HepG2 (cell line): ENCODE measurements around the gene S100A12. TPM values are rescaled to one million over a fixed set of nuclear protein-coding genes. Genes with fewer than 3 reads are reported as not detected.

Experiments used
- ATAC-seq: fragments of 200-7000 bp; cut with Tn5 transposase; 3 replicates; pipeline ENCODE4 v1.9.1; 2020; ENCODE audit warnings: mild to moderate bottlenecking, moderate library complexity
- BruUV-seq: library from RNA; stranded (reverse); fragments of 400-500 nt; replicated peaks from 2 replicates; lab custom pipeline; 2021; lab: Mats Ljungman, UMichigan
- CTCF ChIA-PET: fragments of 300-600 bp; formaldehyde crosslinking; extraction: SDS; loops from one replicate; lab custom pipeline; 2021; ENCODE audit warnings: low total read pairs, inconsistent platforms, low intra/inter-chr PET ratio; lab: Yijun Ruan, JAX
- POLR2A ChIA-PET: fragments of 350-600 bp; sonication (Branson Sonifier 250); formaldehyde crosslinking; loops from one replicate; lab custom pipeline; 2020; ENCODE audit warnings: antibody characterized with exemption, inconsistent platforms; lab: Yijun Ruan, JAX
- DNase-seq: peaks from one replicate; pipeline ENCODE4 v3.0.0-alpha.2; 2015; ENCODE audit warnings: low spot score
- FAIRE-seq: peaks from 3 replicates; lab custom pipeline; 2011; peaks lifted over from hg19 to GRCh38; lab: Jason Lieb, UNC
- H2AFZ ChIP-seq: one replicate; pipeline ENCODE4 v1.6.1; 2011; ENCODE audit warnings: low read length, inconsistent platforms
- H3K27ac ChIP-seq: fragments of 300-600 bp; 3 replicates; pipeline ENCODE4 v1.8.0; 2011; ENCODE audit warnings: mixed run types, mild to moderate bottlenecking, mixed read lengths, low read length, inconsistent platforms; ENCODE audit not compliant: insufficient read depth; ENCODE audit errors: extremely low read length
- H3K27me3 ChIP-seq, 2 experiments: fragments of 200-600 bp in 1 of 2; 2 replicates in 1 of 2; 3 replicates in 1 of 2; pipeline versions ENCODE4 v1.6.0 to v1.8.0; 2011; ENCODE audit warnings: low read length in 2 of 2, mild to moderate bottlenecking in 2 of 2, moderate library complexity in 2 of 2, inconsistent platforms in 1 of 2; ENCODE audit not compliant: insufficient read depth in 2 of 2, control insufficient read depth in 1 of 2
- H3K36me3 ChIP-seq, 2 experiments: fragments of 200-600 bp in 1 of 2; replicated peaks in 1 of 2; 2 replicates in 1 of 2; 3 replicates in 1 of 2; pipeline versions ENCODE4 v1.5.1 to v1.8.0; 2011; ENCODE audit warnings: low read length in 2 of 2, inconsistent platforms in 1 of 2; ENCODE audit not compliant: insufficient read depth in 2 of 2, control insufficient read depth in 1 of 2
- H3K4me1 ChIP-seq: 2 replicates; pipeline ENCODE4 v1.5.1; 2012; ENCODE audit warnings: low read length, inconsistent platforms; ENCODE audit not compliant: insufficient read depth
- H3K4me2 ChIP-seq: 2 replicates; pipeline ENCODE4 v1.6.0; 2011; ENCODE audit warnings: low read depth, low read length, inconsistent platforms
- H3K4me3 ChIP-seq, 3 experiments: fragments of 200-600 bp in 1 of 3; sonication (generic), shearing (Covaris generic) in 1 of 3; replicated peaks in 1 of 3; 2 replicates each; pipeline ENCODE4 v1.5.1; 2011 to 2016; ENCODE audit warnings: low read length in 3 of 3, inconsistent platforms in 2 of 3, low read depth in 2 of 3, mild to moderate bottlenecking in 2 of 3, control low read depth in 1 of 3, mixed read lengths in 1 of 3; ENCODE audit not compliant: insufficient read depth in 1 of 3
- H3K79me2 ChIP-seq: one replicate; pipeline ENCODE4 v1.6.1; 2011; ENCODE audit warnings: low read length, inconsistent platforms; ENCODE audit not compliant: insufficient read depth
- H3K9ac ChIP-seq: 2 replicates; pipeline ENCODE4 v1.6.0; 2011; ENCODE audit warnings: mild to moderate bottlenecking, low read depth, low read length, inconsistent platforms; ENCODE audit not compliant: insufficient read depth
- H3K9me3 ChIP-seq: 2 replicates; pipeline ENCODE4 v1.5.1; 2012; ENCODE audit warnings: mild to moderate bottlenecking, low read length
- H4K20me1 ChIP-seq: 2 replicates; pipeline ENCODE4 v1.6.0; 2011; ENCODE audit warnings: inconsistent platforms, mild to moderate bottlenecking, low read length, moderate library complexity; ENCODE audit not compliant: insufficient read depth
- ARID3A ChIP-seq: IDR thresholded peaks from 2 replicates; pipeline ENCODE4 v1.6.1; 2012; ENCODE audit warnings: low read depth, low read length, improper control_type of control experiment
- MAFK ChIP-seq, 2 experiments: IDR thresholded peaks in 1 of 2; conservative IDR thresholded peaks in 1 of 2; 2 replicates each; pipeline ENCODE4 v1.6.1; 2011; ENCODE audit warnings: improper control_type of control experiment in 2 of 2, low read length in 2 of 2
- PAX8 ChIP-seq: sonication (generic); formaldehyde crosslinking; IDR thresholded peaks from 2 replicates; pipeline ENCODE4 v1.8.0; 2022; ENCODE audit warnings: mild to moderate bottlenecking, missing genetic modification reagents, borderline replicate concordance
- RFXANK ChIP-seq: IDR thresholded peaks from 2 replicates; pipeline ENCODE4 v1.6.1; 2016
- ZNF224 ChIP-seq: sonication (generic); formaldehyde crosslinking; IDR thresholded peaks from 2 replicates; pipeline ENCODE4 v1.5.0; 2020; ENCODE audit warnings: mild to moderate bottlenecking, missing genetic modification reagents
- ZNF598 ChIP-seq: sonication (generic); formaldehyde crosslinking; IDR thresholded peaks from 2 replicates; pipeline ENCODE4 v1.5.1; 2020; ENCODE audit warnings: mild to moderate bottlenecking, missing genetic modification reagents, borderline replicate concordance
- ZNF672 ChIP-seq: sonication (generic); formaldehyde crosslinking; IDR thresholded peaks from 2 replicates; pipeline ENCODE4 v1.8.1; 2022; ENCODE audit warnings: missing genetic modification reagents
- WGBS: methylation state at CpG from one replicate; pipeline ENCODE4 v1.1.6; 2017; ENCODE audit warnings: low lambda C conversion rate; 5-methylcytosine and 5-hydroxymethylcytosine counted together
- in situ Hi-C: cut with HindIII; loops from 2 replicates; pipeline ENCODE4 v1.10.0; 2017; ENCODE audit warnings: low pct_unique_long_range_greater_than_20kb; ENCODE audit not compliant: extremely low pct_ligation_motif_present
- intact Hi-C: fragments of 100-400 bp; cut with micrococcal nuclease; formaldehyde crosslinking; loops from one replicate; pipeline ENCODE4 v1.10.0; 2022; ENCODE audit not compliant: unreplicated experiment
- polyA plus RNA-seq, 8 experiments: library from polyadenylated mRNA; depleted of rRNA in 3 of 8; stranded (reverse) in 7 of 8; unstranded in 1 of 8; fragments of >200 nt; fragmentation: Illumina TruSeq in 4 of 8; extraction: Trizol in 4 of 8; gene quantifications; 2 replicates each; pipeline versions ENCODE4 v1.2.1 to v1.2.3, GENCODE V29; 2011 to 2016; ENCODE audit warnings: low read depth in 4 of 8, missing spikeins in 1 of 8, mixed read lengths in 1 of 8; ENCODE audit not compliant: insufficient read depth in 1 of 8
- total RNA-seq, 5 experiments: library from RNA; depleted of rRNA; stranded (reverse); fragments of >200 nt; fragmentation: Illumina TruSeq; extraction: Trizol; gene quantifications; 2 replicates each; pipeline ENCODE4 v1.2.3, GENCODE V29; 2016; ENCODE audit warnings: low read depth in 1 of 5

The S100A12 gene
- total and polyA plus RNA-seq, 2 of the 13 experiments (the other 11 are each of a cell fraction or from before 2014, with no cell fraction given), result not detected

GRCh38 chr1:153365696-153366095, 9.7 kb downstream of the S100A12 start:
- Histone ChIP-seq H3K27ac (no peak overlapping the region), H3K27me3 (peaks cover 1 to 5% of the 10 kb centered on the region in 2 experiments; a peak in 1 of 5 replicates)
- no TSS peak for BruUV-seq
- TF ChIP-seq MAFK (conservative IDR thresholded peaks at IDR 0.05 in 1 of 2, IDR thresholded peaks at IDR 0.05 in 1 of 2; ENCODE audit: low read length in 2 of 2) (no peak), ARID3A (no peak), ZNF672 (no peak), RFXANK (no peak), ZNF598 (no peak)
- TF ChIP-seq, all 625 proteins: peak for 0
- WGBS, result 11% methylated on average over 8 of the region's 8 CpGs
- ChIA-PET CTCF (no interaction called here), POLR2A (no interaction called here)
- Histone ChIP-seq H3K79me2 (no peaks in the 10 kb centered on the region), H4K20me1 (no peaks in the 10 kb centered on the region), H3K4me1 (no peaks in the 10 kb centered on the region), H3K9me3 (no peaks in the 10 kb centered on the region), H2AFZ (no peak overlapping the region), H3K9ac (no peak overlapping the region), H3K36me3 (no peaks in the 10 kb centered on the region), H3K4me3 (no peak overlapping the region), H3K4me2 (no peak overlapping the region)
- in situ Hi-C loops, result no loop called here
- no peak for DNase-seq
- intact Hi-C loops, result no loop called here
- no peak for FAIRE-seq
- no peak for ATAC-seq

DNA sequence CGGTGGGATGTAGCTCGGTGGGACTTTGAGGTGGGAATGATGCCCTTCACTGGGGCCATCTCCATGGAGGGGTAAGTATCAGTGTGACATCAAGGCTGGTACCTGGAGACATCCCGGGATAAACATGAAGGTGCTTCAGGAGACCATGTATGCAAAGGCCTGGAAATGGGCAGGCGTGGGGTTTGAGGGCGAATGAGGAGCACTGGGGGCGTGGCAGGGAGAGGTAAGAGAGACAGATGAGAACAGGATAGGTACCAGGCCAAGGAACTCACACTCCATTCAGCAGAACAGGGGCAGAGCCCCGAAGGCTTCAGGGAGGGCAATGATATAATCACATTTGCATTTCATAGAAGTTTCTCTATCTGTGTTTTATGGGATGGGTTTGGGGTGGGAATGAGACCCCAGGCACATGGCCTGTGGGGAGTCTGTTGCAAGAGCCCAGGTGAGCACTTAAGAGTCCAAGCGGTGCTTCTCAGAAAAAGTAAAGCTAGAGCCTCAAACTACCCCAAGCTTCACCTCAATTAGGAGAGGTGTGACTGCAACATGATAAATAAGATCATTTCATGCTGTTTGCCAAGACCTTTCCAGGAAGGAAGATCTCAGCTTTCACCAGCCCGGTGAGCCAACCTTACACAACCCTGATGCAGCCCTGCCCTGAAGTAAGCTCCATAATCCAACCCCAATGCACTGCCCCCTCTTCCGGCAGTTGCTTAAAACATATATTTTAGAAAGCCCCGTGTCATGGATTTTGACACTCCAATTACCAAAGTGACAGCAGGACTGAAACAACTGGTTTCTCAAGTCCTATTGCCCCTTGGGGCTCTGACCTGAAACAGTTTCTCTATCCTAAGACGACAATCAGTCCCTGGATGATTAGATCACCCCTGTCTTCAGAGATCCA, 10.4 kb downstream of the S100A12 start:
- no peak overlapping the region for H3K9ac ChIP-seq
- H3K79me2 ChIP-seq, result no peaks in the 10 kb centered on the region
- 14% methylated on average over 12 of the region's 12 CpGs for WGBS
- no peak for DNase-seq
- no peak for ATAC-seq
- TF ChIP-seq PAX8 (no peak), ZNF224 (CRISPR knock-in tag) (no peak)
- no peak overlapping the region for H2AFZ ChIP-seq
- ChIA-PET CTCF (no interaction called here), POLR2A (no interaction called here)
- intact Hi-C loops, result no loop called here
- BruUV-seq, result no TSS peak
- no peaks in the 10 kb centered on the region for H4K20me1 ChIP-seq
- H3K4me3 ChIP-seq, result no peak overlapping the region
- no peaks in the 10 kb centered on the region for H3K9me3 ChIP-seq
- in situ Hi-C loops, result no loop called here
- H3K27ac ChIP-seq, result no peak overlapping the region
- H3K4me2 ChIP-seq, result no peak overlapping the region
- H3K36me3 ChIP-seq, result no peaks in the 10 kb centered on the region
- no peaks in the 10 kb centered on the region for H3K4me1 ChIP-seq
- no peak for FAIRE-seq
- H3K27me3 ChIP-seq, result peaks cover 1 to 5% of the 10 kb centered on the region in 2 experiments; a peak in 1 of 5 replicates
